CD4-positive, alpha-beta T cell (primary cell): ENCODE results near the gene POU4F1. TPM values are rescaled to one million over a fixed set of nuclear protein-coding genes. Genes with fewer than 3 reads are reported as not detected.

Experiments
- ATAC-seq: fragments of 200-7000 bp; cut with Tn5 transposase; one replicate; pipeline ENCODE4 v1.10.0; 2022; ENCODE audit warnings: mild to moderate bottlenecking; ENCODE audit not compliant: poor library complexity
- CTCF ChIA-PET: fragments of 350-600 bp; sonication (Branson Sonifier 250); formaldehyde crosslinking; loops from one replicate; lab custom pipeline; 2021; ENCODE audit warnings: antibody characterized with exemption, inconsistent platforms; lab: Charles Lee
- POLR2A ChIA-PET: fragments of 350-600 bp; sonication (Branson Sonifier 250); formaldehyde crosslinking; loops from one replicate; lab custom pipeline; 2021; ENCODE audit warnings: antibody characterized with exemption, inconsistent platforms; lab: Charles Lee
- DNase-seq, 14 experiments: peaks; one replicate each; pipeline ENCODE4 v3.0.0-alpha.2; 2013 to 2020; ENCODE audit warnings: mixed read lengths in 2 of 14
- H3K27ac ChIP-seq, 2 donors: one replicate each; pipeline versions ENCODE4 v1.5.1 to v1.7.0; 2013; ENCODE audit warnings: low read length in 2 of 2, low read depth in 1 of 2, mild to moderate bottlenecking in 1 of 2
- H3K27me3 ChIP-seq, 2 experiments: 1 replicate in 1 of 2; 2 replicates in 1 of 2; pipeline versions ENCODE4 v1.6.1 to v1.7.0; 2013; ENCODE audit warnings: low read length in 2 of 2, control low read depth in 1 of 2, mild to moderate bottlenecking in 1 of 2, moderate library complexity in 1 of 2; ENCODE audit not compliant: insufficient read depth in 2 of 2, control insufficient read depth in 1 of 2
- H3K36me3 ChIP-seq: one replicate; pipeline ENCODE4 v1.6.1; 2013; ENCODE audit warnings: low read length, control low read depth; ENCODE audit not compliant: insufficient read depth
- H3K4me1 ChIP-seq: one replicate; pipeline ENCODE4 v1.6.1; 2013; ENCODE audit warnings: low read length, control low read depth; ENCODE audit not compliant: insufficient read depth
- H3K4me3 ChIP-seq: one replicate; pipeline ENCODE4 v1.5.1; 2013; ENCODE audit warnings: mild to moderate bottlenecking, low read length, moderate library complexity
- H3K9me3 ChIP-seq, 2 experiments: 1 replicate in 1 of 2; 2 replicates in 1 of 2; pipeline versions ENCODE4 v1.6.1 to v1.7.0; 2013; ENCODE audit warnings: low read length in 2 of 2, mild to moderate bottlenecking in 2 of 2, control low read depth in 1 of 2, moderate library complexity in 1 of 2; ENCODE audit not compliant: control insufficient read depth in 1 of 2, insufficient read depth in 1 of 2
- H3K27ac Mint-ChIP-seq: one replicate; pipeline ENCODE4 v1.8.0; 2020; ENCODE audit warnings: mixed read lengths
- H3K27me3 Mint-ChIP-seq: one replicate; pipeline ENCODE4 v1.8.0; 2021; ENCODE audit warnings: mixed read lengths
- H3K36me3 Mint-ChIP-seq: one replicate; pipeline ENCODE4 v1.8.0; 2021; ENCODE audit warnings: low read depth, mixed read lengths
- H3K4me1 Mint-ChIP-seq: one replicate; pipeline ENCODE4 v1.8.0; 2021; ENCODE audit warnings: low read depth, mixed read lengths
- H3K4me3 Mint-ChIP-seq: one replicate; pipeline ENCODE4 v1.8.0; 2020; ENCODE audit warnings: mild to moderate bottlenecking, mixed read lengths
- H3K9me3 Mint-ChIP-seq: one replicate; pipeline ENCODE4 v1.8.0; 2020; ENCODE audit warnings: mixed read lengths
- intact Hi-C, 2 experiments: fragments of 100-400 bp; cut with DNase I in 1 of 2; cut with micrococcal nuclease in 1 of 2; formaldehyde crosslinking; loops; one replicate each; pipeline versions ENCODE4 v1.15.1 to v1.9.0; 2023 to 2025; cut with DNase I, micrococcal nuclease
- total RNA-seq, 174 experiments: library from RNA in 2 of 174; stranded (reverse) in 2 of 174; gene quantifications; one replicate each; pipeline ENCODE4 v1.2.3 and lab custom pipeline; 2021 to 2026
- TF ChIP-seq, protein P1 (sequence below): fragments of 200-600 bp; IDR thresholded peaks from one replicate; pipeline ENCODE4 v1.8.0; 2022; ENCODE audit warnings: antibody characterized with exemption, mild to moderate bottlenecking

Gene POU4F1
- total RNA-seq, 2 experiments from 2014 or later: 0.11 to 0.14 TPM

DNA sequence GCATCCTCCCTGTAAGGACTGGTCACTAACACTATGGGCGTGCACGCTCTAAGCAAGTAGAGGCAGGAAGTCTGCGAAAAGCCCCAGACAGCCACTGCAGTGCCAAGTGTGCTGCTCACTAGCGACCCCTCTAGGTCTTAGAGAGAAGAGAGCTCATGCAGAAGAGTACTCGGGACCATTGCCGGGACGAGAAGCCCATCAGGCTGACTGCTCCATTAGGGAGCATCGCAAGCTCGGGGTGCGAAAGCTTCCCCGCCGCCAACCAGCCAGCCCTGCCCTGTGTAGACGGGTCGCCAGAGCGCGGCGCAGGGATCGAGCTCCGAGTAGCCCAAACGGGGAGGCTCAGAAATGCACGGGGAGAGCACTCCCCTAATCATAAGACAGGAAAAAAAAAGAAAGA, 16.6 kb downstream of the POU4F1 start:
- peaks cover 90% of the 10 kb centered on the region for H3K27me3 Mint-ChIP-seq
- POLR2A ChIA-PET: no interaction called here

DNA sequence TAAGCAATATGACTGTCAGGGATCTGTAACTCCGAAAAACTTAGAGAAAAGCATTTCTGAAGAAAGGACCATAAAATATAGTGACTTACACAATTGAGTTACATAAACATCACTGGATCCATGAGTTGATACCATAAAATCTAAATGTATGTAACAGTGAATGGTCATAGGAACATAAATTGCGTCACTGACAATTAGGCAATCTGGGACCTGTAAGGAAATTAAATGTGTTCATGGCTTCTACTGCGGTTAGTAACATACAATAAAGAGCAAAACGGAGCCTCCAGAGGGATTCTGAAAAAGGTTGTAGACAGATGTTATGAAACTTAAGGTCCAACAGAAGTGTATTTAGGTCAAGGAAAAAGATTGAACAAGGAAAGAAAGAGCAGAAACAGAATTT, 27.1 kb downstream of the POU4F1 start:
- Mint-ChIP-seq H3K36me3 (no peaks in the 10 kb centered on the region), H3K4me3 (no peak overlapping the region), H3K27ac (no peak overlapping the region), H3K27me3 (peaks cover 52% of the 10 kb centered on the region), H3K9me3 (no peaks in the 10 kb centered on the region), H3K4me1 (no peaks in the 10 kb centered on the region)
- Histone ChIP-seq H3K4me3 (no peak overlapping the region), H3K27me3 (peaks cover 8 to 16% of the 10 kb centered on the region in 2 experiments), H3K4me1 (no peaks in the 10 kb centered on the region), H3K27ac (no peak overlapping the region), H3K36me3 (no peaks in the 10 kb centered on the region), H3K9me3 (no peaks in the 10 kb centered on the region)
- intact Hi-C loops: loop anchor here in 1 of 2 experiments (10.0 kb wide), 1 partner anchor 1279 kb away; no protein-coding TSS in a partner anchor
- ChIA-PET CTCF (no interaction called here), POLR2A (no interaction called here)
- DNase-seq (no peak), ATAC-seq (no peak)
- TF ChIP-seq, protein P1, sequence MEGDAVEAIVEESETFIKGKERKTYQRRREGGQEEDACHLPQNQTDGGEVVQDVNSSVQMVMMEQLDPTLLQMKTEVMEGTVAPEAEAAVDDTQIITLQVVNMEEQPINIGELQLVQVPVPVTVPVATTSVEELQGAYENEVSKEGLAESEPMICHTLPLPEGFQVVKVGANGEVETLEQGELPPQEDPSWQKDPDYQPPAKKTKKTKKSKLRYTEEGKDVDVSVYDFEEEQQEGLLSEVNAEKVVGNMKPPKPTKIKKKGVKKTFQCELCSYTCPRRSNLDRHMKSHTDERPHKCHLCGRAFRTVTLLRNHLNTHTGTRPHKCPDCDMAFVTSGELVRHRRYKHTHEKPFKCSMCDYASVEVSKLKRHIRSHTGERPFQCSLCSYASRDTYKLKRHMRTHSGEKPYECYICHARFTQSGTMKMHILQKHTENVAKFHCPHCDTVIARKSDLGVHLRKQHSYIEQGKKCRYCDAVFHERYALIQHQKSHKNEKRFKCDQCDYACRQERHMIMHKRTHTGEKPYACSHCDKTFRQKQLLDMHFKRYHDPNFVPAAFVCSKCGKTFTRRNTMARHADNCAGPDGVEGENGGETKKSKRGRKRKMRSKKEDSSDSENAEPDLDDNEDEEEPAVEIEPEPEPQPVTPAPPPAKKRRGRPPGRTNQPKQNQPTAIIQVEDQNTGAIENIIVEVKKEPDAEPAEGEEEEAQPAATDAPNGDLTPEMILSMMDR: no peak

More for the DNA sequence above, 16.6 kb downstream of the POU4F1 start:
- CTCF ChIA-PET: no interaction called here
- Mint-ChIP-seq H3K9me3 (peaks cover 4% of the 10 kb centered on the region), H3K4me1 (no peaks in the 10 kb centered on the region), H3K36me3 (no peaks in the 10 kb centered on the region), H3K4me3 (no peak overlapping the region), H3K27ac (no peak overlapping the region)
- TF ChIP-seq, protein P1: no peak
- peak; percentile 37 for ATAC-seq
- Histone ChIP-seq H3K9me3 (peaks cover 11 to 17% of the 10 kb centered on the region in 2 experiments), H3K4me1 (no peaks in the 10 kb centered on the region), H3K36me3 (no peaks in the 10 kb centered on the region), H3K27me3 (peaks cover 46 to 70% of the 10 kb centered on the region in 2 experiments), H3K4me3 (no peak overlapping the region), H3K27ac (no peak overlapping the region)
- DNase-seq: peak in 2 of 14 experiments; percentile 20 to 24
- intact Hi-C loops: no loop called here

DNA sequence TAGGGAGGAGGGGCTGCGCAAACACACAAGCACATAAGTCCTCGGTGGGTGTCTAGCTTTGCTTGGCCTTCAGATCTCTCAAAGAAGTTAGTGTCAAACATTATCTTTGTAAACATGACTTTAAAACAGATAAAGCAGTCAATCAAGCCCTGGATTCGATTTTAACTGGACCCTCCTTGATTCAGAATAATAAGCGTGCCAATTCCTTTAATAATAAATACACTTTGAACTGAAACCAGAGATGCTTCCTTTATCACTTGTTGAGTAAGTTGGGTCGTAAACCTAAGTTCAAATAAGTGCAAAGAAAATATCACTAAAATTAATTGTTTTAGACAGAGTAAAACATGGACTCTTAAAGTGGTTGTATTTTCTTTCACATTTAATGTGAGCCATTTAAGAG, 30.9 kb downstream of the POU4F1 start:
- ChIA-PET CTCF (interaction anchor here (1.4 kb wide), 1 partner anchor 108 kb away, joined by 3 read pairs; no protein-coding TSS in a partner anchor), POLR2A (no interaction called here)
- H3K4me1 Mint-ChIP-seq: no peaks in the 10 kb centered on the region
- peaks cover 5 to 8% of the 10 kb centered on the region in 2 experiments for H3K27me3 ChIP-seq
- DNase-seq (no peak), ATAC-seq (no peak)
- no peak overlapping the region for H3K4me3 ChIP-seq
- intact Hi-C loops: loop anchor here in 1 of 2 experiments (10.0 kb wide), 1 partner anchor 1282 kb away; no protein-coding TSS in a partner anchor
- no peaks in the 10 kb centered on the region for H3K9me3 Mint-ChIP-seq
- TF ChIP-seq, protein P1: no peak
- H3K27ac Mint-ChIP-seq: no peak overlapping the region
- no peak overlapping the region for H3K4me3 Mint-ChIP-seq
- no peaks in the 10 kb centered on the region for H3K4me1 ChIP-seq
- no peaks in the 10 kb centered on the region for H3K9me3 ChIP-seq
- H3K27ac ChIP-seq: no peak overlapping the region
- no peaks in the 10 kb centered on the region for H3K36me3 Mint-ChIP-seq
- peaks cover 46% of the 10 kb centered on the region for H3K27me3 Mint-ChIP-seq
- H3K36me3 ChIP-seq: no peaks in the 10 kb centered on the region
